ENCODE data around the gene ANKRD44. TPM values are rescaled to one million over a fixed set of nuclear protein-coding genes. Genes with fewer than 3 reads are reported as not detected.

ANKRD44 gene
- total and polyA plus RNA-seq, 7 donors, result 0.35 to 9.3 (median 1.7) TPM

GRCh38 chr2:197089655-197090054 is 220.9 kb downstream of the ANKRD44 start:
- H3K4me3 ChIP-seq, result no peak overlapping the region
- intact Hi-C loops (cut with DNase I), result no loop called here
- H3K4me1 ChIP-seq, result no peaks in the 10 kb centered on the region
- no peaks in the 10 kb centered on the region for H3K27me3 ChIP-seq (ENCODE audit: insufficient read depth in 3 of 3, low read length in 2 of 3)
- H3K27ac ChIP-seq, result no peak overlapping the region
- WGBS, 3 donors, result 83 to 95% (median 90%) methylated on average over 2 of the region's 2 CpGs
- ATAC-seq, result no peak
- DNase-seq, result no peak
- no peaks in the 10 kb centered on the region for H3K36me3 ChIP-seq (ENCODE audit: insufficient read depth in 1 of 2, low read depth in 1 of 2)
- TF ChIP-seq, protein P1, sequence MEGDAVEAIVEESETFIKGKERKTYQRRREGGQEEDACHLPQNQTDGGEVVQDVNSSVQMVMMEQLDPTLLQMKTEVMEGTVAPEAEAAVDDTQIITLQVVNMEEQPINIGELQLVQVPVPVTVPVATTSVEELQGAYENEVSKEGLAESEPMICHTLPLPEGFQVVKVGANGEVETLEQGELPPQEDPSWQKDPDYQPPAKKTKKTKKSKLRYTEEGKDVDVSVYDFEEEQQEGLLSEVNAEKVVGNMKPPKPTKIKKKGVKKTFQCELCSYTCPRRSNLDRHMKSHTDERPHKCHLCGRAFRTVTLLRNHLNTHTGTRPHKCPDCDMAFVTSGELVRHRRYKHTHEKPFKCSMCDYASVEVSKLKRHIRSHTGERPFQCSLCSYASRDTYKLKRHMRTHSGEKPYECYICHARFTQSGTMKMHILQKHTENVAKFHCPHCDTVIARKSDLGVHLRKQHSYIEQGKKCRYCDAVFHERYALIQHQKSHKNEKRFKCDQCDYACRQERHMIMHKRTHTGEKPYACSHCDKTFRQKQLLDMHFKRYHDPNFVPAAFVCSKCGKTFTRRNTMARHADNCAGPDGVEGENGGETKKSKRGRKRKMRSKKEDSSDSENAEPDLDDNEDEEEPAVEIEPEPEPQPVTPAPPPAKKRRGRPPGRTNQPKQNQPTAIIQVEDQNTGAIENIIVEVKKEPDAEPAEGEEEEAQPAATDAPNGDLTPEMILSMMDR (IDR thresholded peaks at IDR 0.05), result no peak
- no peaks in the 10 kb centered on the region for H3K9me3 ChIP-seq

DNA sequence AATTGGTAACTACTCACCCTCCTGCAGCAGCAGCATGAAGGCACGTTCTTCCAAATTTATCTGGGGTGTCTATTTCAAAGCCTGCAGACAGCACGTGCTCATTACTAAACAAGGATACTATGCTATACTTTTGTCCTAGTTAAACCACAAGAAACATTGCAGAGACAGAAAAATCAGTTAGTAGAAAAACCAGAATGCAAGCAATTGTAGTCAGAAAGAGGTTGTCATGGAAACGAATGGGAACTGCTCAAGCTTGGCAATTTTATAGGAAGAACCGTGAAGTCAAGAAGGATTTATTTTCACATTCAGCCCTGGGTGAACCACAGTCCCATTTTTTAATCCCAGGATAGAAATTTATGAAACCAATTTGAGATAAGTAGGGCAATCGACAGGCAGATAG is 221.9 kb downstream of the ANKRD44 start:
- Histone ChIP-seq H3K27ac (no peak overlapping the region), H3K36me3 (ENCODE audit: insufficient read depth in 1 of 2, low read depth in 1 of 2) (no peaks in the 10 kb centered on the region), H3K9me3 (no peaks in the 10 kb centered on the region), H3K27me3 (ENCODE audit: insufficient read depth in 3 of 3, low read length in 2 of 3) (no peaks in the 10 kb centered on the region), H3K4me1 (no peaks in the 10 kb centered on the region), H3K4me3 (no peak overlapping the region)
- intact Hi-C loops (cut with DNase I), result no loop called here
- DNase-seq (no peak), ATAC-seq (no peak)
- TF ChIP-seq, protein P1 (IDR thresholded peaks at IDR 0.05), result no peak
- 26 to 46% (median 28%) methylated on average over 5 of the region's 5 CpGs for WGBS, 3 donors

- Histone ChIP-seq H3K27ac (no peak overlapping the region), H3K4me3 (no peak overlapping the region), H3K27me3 (ENCODE audit: insufficient read depth in 3 of 3, low read length in 2 of 3) (no peaks in the 10 kb centered on the region), H3K36me3 (ENCODE audit: insufficient read depth in 1 of 2, low read depth in 1 of 2) (no peaks in the 10 kb centered on the region), H3K9me3 (no peaks in the 10 kb centered on the region), H3K4me1 (no peaks in the 10 kb centered on the region)
- TF ChIP-seq, protein P1 (IDR thresholded peaks at IDR 0.05), result no peak
- 37 to 58% (median 42%) methylated on average over 4 of the region's 4 CpGs for WGBS, 3 donors
- no peak for ATAC-seq
- DNase-seq, result no peak
- intact Hi-C loops (cut with DNase I), result no loop called here
Observed at GRCh38 chr2:197086500-197086899, 224.1 kb downstream of the ANKRD44 start.

DNA sequence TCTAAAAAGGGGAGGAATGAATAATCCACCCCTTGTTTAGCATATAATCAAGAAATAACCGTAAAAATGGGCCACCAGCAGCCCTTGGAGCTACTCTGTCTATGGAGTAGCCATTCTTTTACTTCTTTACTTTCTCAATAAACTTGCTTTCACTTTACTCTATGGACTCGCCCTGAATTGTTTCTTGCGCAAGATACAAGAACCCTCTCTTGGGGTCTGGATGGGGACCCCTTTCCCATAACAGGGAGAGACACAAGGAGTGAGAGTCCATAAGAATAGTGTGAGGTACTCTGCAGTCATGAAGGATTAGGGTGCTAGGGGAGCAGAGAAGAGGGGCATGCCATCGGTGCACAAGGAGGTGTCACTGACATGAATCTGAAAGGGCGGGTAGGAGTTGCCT is 224.9 kb downstream of the ANKRD44 start:
- no peaks in the 10 kb centered on the region for H3K27me3 ChIP-seq (ENCODE audit: insufficient read depth in 3 of 3, low read length in 2 of 3)
- 95 to 97% (median 96%) methylated on average over 5 of the region's 5 CpGs for WGBS, 3 donors
- no peak overlapping the region for H3K4me3 ChIP-seq
- intact Hi-C loops (cut with DNase I), result no loop called here
- H3K4me1 ChIP-seq, result no peaks in the 10 kb centered on the region
- H3K36me3 ChIP-seq (ENCODE audit: insufficient read depth in 1 of 2, low read depth in 1 of 2), result no peaks in the 10 kb centered on the region
- ATAC-seq, result no peak
- H3K27ac ChIP-seq, result no peak overlapping the region
- TF ChIP-seq, protein P1 (IDR thresholded peaks at IDR 0.05), result no peak
- no peaks in the 10 kb centered on the region for H3K9me3 ChIP-seq
- DNase-seq, result no peak

DNA sequence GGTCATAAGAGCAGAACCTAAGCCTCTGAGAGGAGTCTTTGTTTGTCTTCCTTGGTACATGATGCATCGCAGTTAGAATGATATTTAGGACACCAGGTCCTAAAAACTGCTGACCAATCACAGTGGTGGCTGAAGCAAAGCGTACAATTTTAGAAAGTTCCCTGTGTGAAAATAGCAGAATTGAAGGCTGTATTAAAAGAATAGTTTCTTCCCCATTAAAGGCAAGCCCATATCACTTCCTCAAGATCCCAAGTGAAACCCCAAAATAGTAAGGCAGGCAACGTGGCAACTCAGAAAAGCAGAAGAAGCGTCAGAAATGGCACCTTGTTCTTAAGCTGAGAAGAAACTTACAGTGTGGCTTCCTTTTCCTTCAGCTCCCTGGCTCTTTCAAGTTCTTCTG is 229.3 kb downstream of the ANKRD44 start:
- Histone ChIP-seq H3K27ac (no peak overlapping the region), H3K36me3 (ENCODE audit: insufficient read depth in 1 of 2, low read depth in 1 of 2) (peaks cover 0 to 4% of the 10 kb centered on the region in 2 donors)
- WGBS, 3 donors, result 86 to 90% (median 87%) methylated on average over 4 of the region's 4 CpGs

More for the DNA sequence above, 229.3 kb downstream of the ANKRD44 start:
- intact Hi-C loops (cut with DNase I), result no loop called here
- Histone ChIP-seq H3K27me3 (ENCODE audit: insufficient read depth in 3 of 3, low read length in 2 of 3) (no peaks in the 10 kb centered on the region), H3K4me1 (no peaks in the 10 kb centered on the region), H3K9me3 (no peaks in the 10 kb centered on the region), H3K4me3 (no peak overlapping the region)
- ATAC-seq (no peak), DNase-seq (no peak)
- TF ChIP-seq, protein P1 (IDR thresholded peaks at IDR 0.05), result no peak
